Mesothelial cell of epicardium (in vitro differentiated cells): Measurements from ENCODE around the gene TBX1. TPM values are rescaled to one million over a fixed set of nuclear protein-coding genes. Genes with fewer than 3 reads are reported as not detected.

Experiments used
- DNase-seq, 2 experiments: peaks; one replicate each; pipeline ENCODE4 v3.0.0; 2021; ENCODE audit warnings: low spot score in 2 of 2; ENCODE audit not compliant: unreplicated experiment in 2 of 2
- H3K27ac Mint-ChIP-seq: 2 replicates; pipeline ENCODE4 v1.8.0; 2021; ENCODE audit warnings: mixed read lengths
- H3K27me3 Mint-ChIP-seq: 2 replicates; pipeline ENCODE4 v1.8.0; 2021; ENCODE audit warnings: low read depth, mixed read lengths
- H3K36me3 Mint-ChIP-seq: 2 replicates; pipeline ENCODE4 v1.8.0; 2021; ENCODE audit warnings: mixed read lengths
- H3K4me1 Mint-ChIP-seq: 2 replicates; pipeline ENCODE4 v1.8.0; 2021; ENCODE audit warnings: mixed read lengths
- H3K4me3 Mint-ChIP-seq: 2 replicates; pipeline ENCODE4 v1.8.0; 2021; ENCODE audit warnings: mild to moderate bottlenecking, moderate library complexity, mixed read lengths
- H3K9me3 Mint-ChIP-seq: 2 replicates; pipeline ENCODE4 v1.8.0; 2021; ENCODE audit warnings: mixed read lengths
- CTCF ChIP-seq: fragments of 200-600 bp; sonication (generic); IDR thresholded peaks from one replicate; pipeline ENCODE4 v1.5.0; 2021; ENCODE audit warnings: antibody characterized with exemption; ENCODE audit not compliant: unreplicated experiment
- total RNA-seq: library from RNA; stranded (reverse); gene quantifications from 3 replicates; pipeline ENCODE4 v1.2.1, GENCODE V29; 2021

TBX1 gene
- total RNA-seq, 1 donor from 2014 or later: 0.45 TPM

GRCh38 chr22:19751497-19752245 lies 8.9 kb upstream of the TBX1 start:
- TF ChIP-seq CTCF: no peak
- no peaks in the 10 kb centered on the region for H3K36me3 Mint-ChIP-seq
- H3K27me3 Mint-ChIP-seq: peaks cover 65% of the 10 kb centered on the region
- no peak overlapping the region for H3K27ac Mint-ChIP-seq
- H3K4me1 Mint-ChIP-seq: peaks cover 12% of the 10 kb centered on the region
- no peak overlapping the region for H3K4me3 Mint-ChIP-seq
- H3K9me3 Mint-ChIP-seq: no peaks in the 10 kb centered on the region
- DNase-seq: no peak

GRCh38 chr22:19753090-19753842 lies 7.3 kb upstream of the TBX1 start:
- DNase-seq: no peak

GRCh38 chr22:19753996-19754700 lies 6.4 kb upstream of the TBX1 start:
- Mint-ChIP-seq H3K36me3 (no peaks in the 10 kb centered on the region), H3K27me3 (peaks cover 76% of the 10 kb centered on the region), H3K4me3 (no peak overlapping the region), H3K9me3 (no peaks in the 10 kb centered on the region), H3K27ac (no peak overlapping the region), H3K4me1 (peaks cover 12% of the 10 kb centered on the region)
- DNase-seq: no peak
- TF ChIP-seq CTCF: no peak

More at GRCh38 chr22:19753090-19753842, 7.3 kb upstream of the TBX1 start:
- Mint-ChIP-seq H3K36me3 (no peaks in the 10 kb centered on the region), H3K9me3 (no peaks in the 10 kb centered on the region), H3K27me3 (peaks cover 75% of the 10 kb centered on the region), H3K4me3 (no peak overlapping the region), H3K4me1 (peaks cover 12% of the 10 kb centered on the region), H3K27ac (no peak overlapping the region)
- no peak for TF ChIP-seq CTCF

GRCh38 chr22:19754701-19755144 lies 5.9 kb upstream of the TBX1 start:
- peaks cover 79% of the 10 kb centered on the region for H3K27me3 Mint-ChIP-seq
- no peak for DNase-seq
- no peaks in the 10 kb centered on the region for H3K36me3 Mint-ChIP-seq
- no peaks in the 10 kb centered on the region for H3K9me3 Mint-ChIP-seq
- no peak overlapping the region for H3K27ac Mint-ChIP-seq
- no peak for TF ChIP-seq CTCF
- peak overlapping the region; percentile 36 for H3K4me3 Mint-ChIP-seq
- peaks cover 16% of the 10 kb centered on the region for H3K4me1 Mint-ChIP-seq

- H3K4me3 Mint-ChIP-seq: peak overlapping the region; percentile 36
- H3K36me3 Mint-ChIP-seq: no peaks in the 10 kb centered on the region
- TF ChIP-seq CTCF: no peak
- DNase-seq: no peak
- no peaks in the 10 kb centered on the region for H3K9me3 Mint-ChIP-seq
- no peak overlapping the region for H3K27ac Mint-ChIP-seq
- peaks cover 21% of the 10 kb centered on the region for H3K4me1 Mint-ChIP-seq
- H3K27me3 Mint-ChIP-seq: peaks cover 84% of the 10 kb centered on the region
These were observed 5.3 kb upstream of the TBX1 start for GRCh38 chr22:19755145-19755710.
